Peyer's patch (tissue), 4 donors: ENCODE data around the gene SORCS1.

ENCODE experiments used
- POLR2A ChIP-seq, 2 donors: fragments of 450-650 bp; IDR thresholded peaks; one replicate each; pipeline ENCODE4 v1.5.1; 2017; ENCODE audit warnings: antibody characterized with exemption in 2 of 2, mild to moderate bottlenecking in 2 of 2, moderate library complexity in 2 of 2
- TF ChIP-seq, protein P1 (sequence below), 6 experiments: fragments of 450-650 bp in 4 of 6; fragments of 200-600 bp in 2 of 6; sonication (generic) in 1 of 6; IDR thresholded peaks; one replicate each; pipeline ENCODE4 v1.5.1; 2017 to 2019; ENCODE audit warnings: antibody characterized with exemption in 6 of 6, mild to moderate bottlenecking in 3 of 6, moderate library complexity in 1 of 6

DNA sequence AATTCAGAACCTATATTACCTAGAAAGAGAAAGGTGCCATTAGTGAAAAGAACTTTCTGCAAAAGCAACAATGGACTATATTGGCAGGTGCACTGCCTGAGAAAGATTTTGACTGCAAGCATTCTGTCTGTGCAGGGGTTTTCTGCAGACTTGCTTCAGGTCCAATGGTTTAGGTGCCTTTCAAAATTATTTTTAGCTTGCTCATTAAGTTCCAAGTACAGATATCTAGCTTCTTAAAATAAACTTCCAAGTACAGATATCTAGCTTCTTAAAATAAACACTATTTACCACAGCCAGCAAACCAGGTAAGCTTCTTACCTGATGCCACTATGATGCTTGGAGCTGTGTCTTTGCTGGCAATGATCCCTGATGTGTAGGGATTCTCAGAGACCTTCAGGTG, 485.2 kb downstream of the SORCS1 start:
- TF ChIP-seq, protein P1, sequence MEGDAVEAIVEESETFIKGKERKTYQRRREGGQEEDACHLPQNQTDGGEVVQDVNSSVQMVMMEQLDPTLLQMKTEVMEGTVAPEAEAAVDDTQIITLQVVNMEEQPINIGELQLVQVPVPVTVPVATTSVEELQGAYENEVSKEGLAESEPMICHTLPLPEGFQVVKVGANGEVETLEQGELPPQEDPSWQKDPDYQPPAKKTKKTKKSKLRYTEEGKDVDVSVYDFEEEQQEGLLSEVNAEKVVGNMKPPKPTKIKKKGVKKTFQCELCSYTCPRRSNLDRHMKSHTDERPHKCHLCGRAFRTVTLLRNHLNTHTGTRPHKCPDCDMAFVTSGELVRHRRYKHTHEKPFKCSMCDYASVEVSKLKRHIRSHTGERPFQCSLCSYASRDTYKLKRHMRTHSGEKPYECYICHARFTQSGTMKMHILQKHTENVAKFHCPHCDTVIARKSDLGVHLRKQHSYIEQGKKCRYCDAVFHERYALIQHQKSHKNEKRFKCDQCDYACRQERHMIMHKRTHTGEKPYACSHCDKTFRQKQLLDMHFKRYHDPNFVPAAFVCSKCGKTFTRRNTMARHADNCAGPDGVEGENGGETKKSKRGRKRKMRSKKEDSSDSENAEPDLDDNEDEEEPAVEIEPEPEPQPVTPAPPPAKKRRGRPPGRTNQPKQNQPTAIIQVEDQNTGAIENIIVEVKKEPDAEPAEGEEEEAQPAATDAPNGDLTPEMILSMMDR (IDR thresholded peaks at IDR 0.05), result no peak
- TF ChIP-seq POLR2A (IDR thresholded peaks at IDR 0.05), result no peak
